HG02885 (cell line): Measurements from ENCODE around the gene NCOR2.

Experiments used
- ATAC-seq: cut with Tn5 transposase; IDR thresholded peaks from one replicate; pipeline ENCODE4 v1.9.1; 2021; ENCODE audit warnings: mild to moderate bottlenecking; ENCODE audit not compliant: unreplicated experiment, poor library complexity

The NCOR2 gene

DNA sequence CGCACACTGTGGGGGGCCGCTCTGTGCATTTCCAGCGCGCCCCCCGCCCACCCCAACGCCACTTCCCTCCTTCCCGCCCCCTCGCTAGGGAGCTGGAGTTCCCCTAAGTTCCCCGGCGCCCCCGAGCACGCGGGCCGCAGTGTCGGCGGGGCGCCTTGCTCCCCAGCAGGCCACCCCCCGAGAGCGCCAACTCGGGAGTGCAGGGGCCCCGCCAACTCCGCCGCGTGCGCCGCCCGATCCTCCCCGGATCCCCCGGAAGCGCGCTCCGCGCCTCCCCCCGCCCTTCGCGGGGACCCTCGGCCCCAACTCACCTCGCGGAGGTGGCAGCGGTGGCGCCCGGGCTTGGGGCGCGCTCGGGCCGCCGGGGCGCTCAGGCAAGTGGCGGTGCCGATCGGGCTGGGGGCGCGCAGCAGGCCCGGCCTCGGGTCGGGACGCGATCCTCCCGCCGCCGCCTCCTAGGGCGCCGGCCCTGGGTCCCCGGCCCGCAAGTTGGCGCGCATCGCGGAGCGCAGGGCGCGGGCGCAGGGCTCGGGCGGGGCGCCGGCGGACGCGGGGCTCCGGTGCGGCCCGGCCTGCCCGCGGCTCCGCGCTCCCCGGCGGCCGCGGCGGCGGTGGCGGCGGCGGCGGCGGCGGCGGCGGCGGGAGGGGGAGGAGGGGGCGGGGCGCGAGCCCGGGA is at the start of gene NCOR2:
TSS of gene NCOR2 (minus strand) at position 616 of the 676 bp plus-strand sequence. CDS start 72,361 bp downstream, outside the sequence.
- ATAC-seq: peak; percentile 36

GRCh38 chr12:124616394-124617221 is 49.2 kb upstream of the NCOR2 start:
- ATAC-seq: no peak

GRCh38 chr12:124614512-124615292 is 47.3 kb upstream of the NCOR2 start:
- ATAC-seq: no peak

DNA sequence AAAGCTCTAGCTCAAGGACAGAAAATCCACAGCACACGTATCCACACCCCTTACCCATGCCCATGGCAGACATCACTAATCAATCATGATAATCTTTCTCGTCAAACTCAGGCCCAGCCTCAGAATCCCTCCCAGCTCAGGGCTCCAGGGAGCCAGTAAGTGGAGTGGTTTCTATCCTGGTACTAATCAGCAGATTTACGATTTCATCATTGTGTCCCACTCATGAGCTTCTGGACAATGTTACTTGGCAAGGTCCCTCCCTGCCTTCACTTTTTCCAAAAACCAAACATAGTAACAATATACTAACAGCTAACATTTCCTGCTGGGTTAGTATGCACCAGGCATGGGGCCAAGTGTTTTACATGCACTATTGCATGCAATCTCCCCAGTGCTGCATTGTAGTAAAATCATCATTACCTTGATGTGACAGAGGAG is 45.8 kb upstream of the NCOR2 start:
- no peak for ATAC-seq

GRCh38 chr12:124612410-124612680 is 44.9 kb upstream of the NCOR2 start:
- ATAC-seq: no peak

- no peak for ATAC-seq
Observed at GRCh38 chr12:124611559-124612409, 44.4 kb upstream of the NCOR2 start.

GRCh38 chr12:124610629-124611558 is 43.5 kb upstream of the NCOR2 start:
- ATAC-seq: no peak

GRCh38 chr12:124610021-124610612 is 42.7 kb upstream of the NCOR2 start:
- no peak for ATAC-seq

DNA sequence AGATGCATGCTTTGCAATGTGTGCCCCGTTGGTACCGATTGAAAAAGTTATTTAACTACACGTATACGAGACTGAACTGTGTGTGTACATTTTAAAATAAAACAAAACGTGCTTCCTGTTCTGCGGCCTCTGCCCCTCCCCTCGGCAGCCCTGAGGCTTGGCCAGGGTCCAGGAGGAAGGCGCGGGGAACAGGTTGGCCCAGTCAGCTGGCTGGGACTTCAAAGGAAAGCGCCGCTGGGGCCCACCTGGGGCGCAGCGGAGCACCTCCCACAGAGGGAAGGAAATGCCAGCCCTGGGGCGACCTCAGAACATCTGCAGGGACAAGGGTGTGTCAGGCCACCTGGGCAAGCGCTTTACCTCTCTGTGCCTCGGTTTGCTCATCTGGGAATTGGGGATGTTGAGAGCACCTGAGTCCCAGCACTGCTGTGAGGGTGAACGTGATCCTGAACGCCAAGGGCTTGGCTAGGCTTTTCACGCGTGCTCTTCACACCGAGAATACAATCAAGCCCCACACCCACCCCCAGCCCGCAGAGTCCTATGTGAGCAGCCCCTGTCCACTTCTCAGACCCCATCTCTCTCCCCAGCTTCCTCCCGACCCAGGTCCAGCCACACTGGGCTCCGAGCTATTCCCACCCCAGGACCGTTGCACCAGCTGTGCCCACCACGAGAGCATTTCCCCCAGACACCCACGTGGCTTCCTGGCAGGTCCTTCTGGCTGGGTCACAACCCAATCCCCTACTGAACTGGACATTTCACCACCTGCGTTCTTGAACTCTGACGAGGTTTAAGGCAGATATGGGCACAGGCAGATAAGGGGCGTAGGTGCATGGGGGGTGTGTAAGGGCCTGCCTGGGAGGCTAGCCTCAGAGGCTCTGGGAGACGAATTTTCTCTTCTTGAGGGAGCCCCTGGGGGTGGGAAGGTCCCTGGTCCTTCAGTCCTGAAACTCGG is 41.9 kb upstream of the NCOR2 start:
- ATAC-seq: peak; percentile 76

DNA sequence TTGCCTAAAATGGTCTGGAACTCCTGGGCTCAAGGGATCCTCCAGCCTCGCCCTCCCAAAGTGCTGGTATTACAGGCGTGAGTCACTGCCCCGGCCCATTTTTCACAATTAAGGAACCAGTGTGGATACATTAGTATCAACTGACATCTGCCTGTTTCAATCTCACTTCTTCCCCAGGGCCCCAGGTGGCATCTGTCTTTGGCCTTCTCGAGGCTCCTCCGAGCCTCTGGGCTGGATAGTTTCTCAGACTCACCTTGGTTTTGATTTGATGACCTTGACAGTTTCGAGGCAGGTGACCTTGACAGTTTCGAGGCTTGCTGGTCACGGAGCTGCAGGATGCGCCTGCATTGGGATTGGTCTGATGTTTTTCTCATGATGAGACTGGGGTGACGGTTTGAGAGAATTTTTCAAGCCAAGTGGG is 41.0 kb upstream of the NCOR2 start:
- peak; percentile 31 for ATAC-seq

- no peak for ATAC-seq
Observed at GRCh38 chr12:124607681-124608425, 40.4 kb upstream of the NCOR2 start.

DNA sequence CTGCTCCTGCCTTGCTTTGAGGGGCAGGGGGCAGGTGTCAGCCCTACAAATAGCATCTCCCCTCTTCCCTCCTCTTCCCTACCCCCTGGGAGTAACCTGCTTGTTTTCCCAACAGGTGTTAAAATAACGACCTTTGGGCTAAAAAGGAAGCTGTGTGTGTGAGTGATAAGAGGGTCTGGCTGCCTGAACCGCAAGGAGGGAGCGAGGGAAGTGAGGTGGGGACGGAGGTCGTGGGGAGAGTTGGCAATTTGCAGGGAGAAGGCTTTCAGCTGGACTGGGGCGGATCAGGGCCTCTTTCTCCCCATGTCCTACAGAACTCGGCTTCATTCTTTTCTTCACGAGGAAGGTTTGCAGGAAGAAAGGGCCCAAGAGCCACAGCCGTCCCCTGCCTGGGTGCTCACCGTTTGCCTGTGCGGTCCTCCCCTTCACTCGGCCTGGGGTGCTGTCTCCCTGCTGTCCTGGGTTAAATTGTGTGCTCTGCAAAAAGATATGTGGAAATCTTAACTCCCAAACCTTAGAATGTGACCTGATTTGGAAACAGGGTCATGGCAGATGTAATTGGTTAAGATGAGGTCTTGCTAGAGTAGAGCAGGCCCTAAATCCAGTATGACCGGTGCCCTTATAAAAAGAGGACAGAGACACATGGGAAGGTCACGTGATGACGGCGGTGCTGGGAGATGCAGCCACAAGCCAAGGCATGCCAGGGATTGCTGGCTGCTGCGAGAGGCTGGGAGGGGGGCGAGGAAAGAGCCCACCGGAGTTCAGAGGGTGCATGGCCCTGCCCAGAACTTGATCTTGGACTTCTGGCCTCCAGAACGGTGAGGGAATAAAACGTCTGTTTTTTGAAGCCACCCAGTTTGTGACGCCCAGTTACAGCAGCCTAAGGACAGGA is 38.7 kb upstream of the NCOR2 start:
- ATAC-seq: no peak

- no peak for ATAC-seq
Observed at GRCh38 chr12:124605150-124605882, 37.9 kb upstream of the NCOR2 start.

DNA sequence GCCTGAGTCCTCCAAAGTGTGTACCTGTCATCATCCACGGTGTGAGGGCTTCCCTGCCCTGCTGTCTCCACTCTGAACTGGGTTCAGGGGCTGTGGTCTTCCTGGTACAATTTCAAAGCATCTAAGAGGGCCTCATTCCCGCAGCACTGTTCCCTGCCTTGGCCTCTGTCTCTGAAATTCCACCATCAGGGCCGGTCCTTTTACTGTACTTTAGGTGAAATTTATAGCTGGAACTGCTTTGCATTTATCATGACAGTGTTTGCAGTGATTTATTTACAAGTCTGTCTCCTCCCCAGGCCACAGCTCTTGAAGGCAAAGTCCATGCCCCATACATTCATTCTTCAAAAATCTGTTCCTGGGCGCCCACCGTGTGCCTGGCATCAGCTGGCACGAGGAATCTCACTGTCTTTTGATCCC is 36.9 kb upstream of the NCOR2 start:
- no peak for ATAC-seq

DNA sequence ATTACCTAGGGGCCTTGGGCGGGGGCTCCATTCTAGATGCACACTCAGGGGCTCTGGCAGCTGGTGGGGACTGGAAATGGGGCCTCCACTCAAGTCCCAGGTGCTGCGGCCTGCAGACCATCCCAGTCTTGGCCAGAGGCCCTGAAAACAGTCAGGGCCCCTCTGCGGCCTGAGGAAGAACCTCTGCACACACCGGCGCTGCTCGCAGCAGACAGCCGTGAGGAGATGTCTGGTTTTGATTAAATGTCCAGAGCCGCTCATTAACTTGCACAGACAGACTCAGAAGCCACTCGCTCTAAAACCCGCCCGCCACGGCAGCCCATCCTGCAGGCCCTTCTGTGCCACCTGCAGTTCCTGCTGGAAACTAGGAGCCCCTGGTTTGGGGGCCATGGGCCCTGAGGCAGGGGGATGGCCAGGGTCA is 36.4 kb upstream of the NCOR2 start:
- no peak for ATAC-seq
